Type B pancreatic cell (in vitro differentiated cells): ENCODE results near the gene NUMB. TPM values are rescaled to one million over a fixed set of nuclear protein-coding genes. Genes with fewer than 3 reads are reported as not detected.

Source experiments
- DNase-seq: peaks from one replicate; pipeline ENCODE4 v3.0.0; 2021; ENCODE audit warnings: mixed read lengths; ENCODE audit not compliant: unreplicated experiment; ENCODE audit errors: extremely low spot score
- H3K27ac Mint-ChIP-seq: 2 replicates; pipeline ENCODE4 v1.8.0; 2021; ENCODE audit warnings: mild to moderate bottlenecking, mixed read lengths
- H3K27me3 Mint-ChIP-seq: 2 replicates; pipeline ENCODE4 v1.8.0; 2021; ENCODE audit warnings: mixed read lengths
- H3K36me3 Mint-ChIP-seq: 2 replicates; pipeline ENCODE4 v1.8.0; 2021; ENCODE audit warnings: mixed read lengths
- H3K4me1 Mint-ChIP-seq: one replicate; pipeline ENCODE4 v1.8.0; 2021; ENCODE audit warnings: mixed read lengths; ENCODE audit not compliant: unreplicated experiment
- H3K4me3 Mint-ChIP-seq: 2 replicates; pipeline ENCODE4 v1.8.0; 2021; ENCODE audit warnings: mild to moderate bottlenecking, mixed read lengths
- H3K9me3 Mint-ChIP-seq: 2 replicates; pipeline ENCODE4 v1.8.0; 2021; ENCODE audit warnings: mixed read lengths
- CTCF ChIP-seq: fragments of 200-600 bp; sonication (generic); conservative IDR thresholded peaks from 2 replicates; pipeline ENCODE4 v1.5.0; 2021; ENCODE audit warnings: antibody characterized with exemption, mild to moderate bottlenecking
- total RNA-seq: library from RNA; stranded (reverse); gene quantifications from 2 replicates; pipeline ENCODE4 v1.2.1, GENCODE V29; 2021; ENCODE audit warnings: low replicate concordance

The NUMB gene
- total RNA-seq, 1 donor from 2014 or later, result 64.5 TPM

DNA sequence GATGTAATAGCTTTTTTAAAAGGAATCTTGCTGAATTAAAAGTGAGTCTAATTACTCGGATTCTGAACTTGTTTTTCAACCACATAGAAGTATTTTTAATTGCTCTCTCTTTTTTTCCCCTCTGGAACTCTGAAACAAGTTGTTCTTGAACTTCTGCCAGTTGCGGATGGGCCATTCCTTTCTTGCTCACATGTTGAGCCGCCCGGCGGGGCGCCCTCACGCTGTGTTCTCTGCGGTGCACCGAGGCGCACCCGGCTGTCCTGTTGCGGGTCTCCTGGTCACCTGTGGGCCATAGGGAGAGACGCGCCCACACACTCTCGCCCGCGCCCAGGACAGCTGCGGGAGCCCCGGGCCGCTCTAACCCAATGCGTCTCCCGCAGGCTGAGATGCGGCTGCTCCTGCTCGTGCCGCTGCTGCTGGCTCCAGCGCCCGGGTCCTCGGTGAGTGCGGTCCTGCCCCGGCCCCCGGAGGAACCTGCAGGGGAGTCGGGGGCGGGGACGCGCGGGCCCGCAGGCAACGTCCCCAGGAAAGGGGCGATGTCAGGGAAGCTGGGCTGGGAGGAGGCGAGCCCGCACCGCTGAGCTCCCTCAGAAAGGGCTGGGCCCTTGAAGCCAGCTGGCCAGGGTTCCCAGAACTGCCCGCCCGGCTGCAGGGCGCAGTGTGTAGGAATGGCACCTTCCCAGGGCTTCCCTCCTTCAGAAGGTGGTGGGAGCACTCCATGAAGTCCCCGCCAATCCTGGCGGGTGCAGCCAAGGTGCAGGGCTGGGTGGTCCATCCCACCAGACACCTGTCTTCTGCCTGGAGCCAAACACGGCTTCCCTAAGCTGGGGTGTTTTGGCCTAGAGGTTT lies 218.7 kb downstream of the NUMB start:
- H3K4me1 Mint-ChIP-seq, result peaks cover 29% of the 10 kb centered on the region
- no peak overlapping the region for H3K27ac Mint-ChIP-seq
- DNase-seq, result no peak
- TF ChIP-seq CTCF, result no peak
- no peaks in the 10 kb centered on the region for H3K36me3 Mint-ChIP-seq
- H3K4me3 Mint-ChIP-seq, result peak overlapping the region; percentile 76
- H3K27me3 Mint-ChIP-seq, result peaks cover 79% of the 10 kb centered on the region
- no peaks in the 10 kb centered on the region for H3K9me3 Mint-ChIP-seq

DNA sequence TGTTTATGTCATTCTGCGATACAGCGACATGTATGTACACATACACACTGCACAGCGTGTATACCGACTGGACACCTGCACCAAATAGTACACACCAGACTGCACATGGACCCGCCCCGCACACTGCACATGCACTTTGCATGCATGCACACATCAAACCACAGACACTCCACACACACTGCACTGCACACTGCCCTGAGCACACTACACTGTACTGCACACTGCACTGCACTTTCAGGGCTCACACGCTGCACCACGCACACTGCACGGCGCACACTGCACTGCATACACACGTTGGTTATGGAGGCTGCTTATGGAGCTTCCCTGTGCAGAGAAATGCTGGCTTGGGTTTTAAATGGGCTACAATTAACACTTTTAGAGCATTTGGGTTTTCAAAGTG lies 219.4 kb downstream of the NUMB start:
- TF ChIP-seq CTCF, result no peak
- no peak for DNase-seq
- no peaks in the 10 kb centered on the region for H3K36me3 Mint-ChIP-seq
- no peaks in the 10 kb centered on the region for H3K9me3 Mint-ChIP-seq
- peak overlapping the region; percentile 74 for H3K4me3 Mint-ChIP-seq
- peaks cover 29% of the 10 kb centered on the region for H3K4me1 Mint-ChIP-seq
- peaks cover 85% of the 10 kb centered on the region for H3K27me3 Mint-ChIP-seq
- no peak overlapping the region for H3K27ac Mint-ChIP-seq

DNA sequence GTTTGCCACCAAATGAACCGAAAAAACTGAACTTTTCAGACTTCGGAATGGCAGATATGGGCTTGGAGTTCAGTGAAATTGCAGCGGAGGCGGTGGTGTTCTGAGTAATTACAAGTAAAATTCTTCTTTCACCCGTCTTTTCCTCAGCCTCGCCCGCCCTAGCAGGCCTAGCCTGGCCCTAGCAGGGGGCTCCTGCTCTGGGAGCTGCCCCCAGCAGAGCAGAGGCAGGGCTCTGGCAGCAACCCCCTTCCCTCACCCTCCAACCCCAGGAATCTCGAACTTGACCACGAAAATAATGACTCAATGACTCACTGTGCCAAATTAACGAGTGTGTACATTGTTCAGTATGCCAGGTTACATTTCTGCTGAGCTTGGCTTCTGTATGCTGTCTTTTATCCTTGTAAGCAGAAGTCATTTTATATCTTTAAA lies 219.9 kb downstream of the NUMB start:
- Mint-ChIP-seq H3K27me3 (peaks cover 85% of the 10 kb centered on the region), H3K4me1 (peaks cover 29% of the 10 kb centered on the region)

DNA sequence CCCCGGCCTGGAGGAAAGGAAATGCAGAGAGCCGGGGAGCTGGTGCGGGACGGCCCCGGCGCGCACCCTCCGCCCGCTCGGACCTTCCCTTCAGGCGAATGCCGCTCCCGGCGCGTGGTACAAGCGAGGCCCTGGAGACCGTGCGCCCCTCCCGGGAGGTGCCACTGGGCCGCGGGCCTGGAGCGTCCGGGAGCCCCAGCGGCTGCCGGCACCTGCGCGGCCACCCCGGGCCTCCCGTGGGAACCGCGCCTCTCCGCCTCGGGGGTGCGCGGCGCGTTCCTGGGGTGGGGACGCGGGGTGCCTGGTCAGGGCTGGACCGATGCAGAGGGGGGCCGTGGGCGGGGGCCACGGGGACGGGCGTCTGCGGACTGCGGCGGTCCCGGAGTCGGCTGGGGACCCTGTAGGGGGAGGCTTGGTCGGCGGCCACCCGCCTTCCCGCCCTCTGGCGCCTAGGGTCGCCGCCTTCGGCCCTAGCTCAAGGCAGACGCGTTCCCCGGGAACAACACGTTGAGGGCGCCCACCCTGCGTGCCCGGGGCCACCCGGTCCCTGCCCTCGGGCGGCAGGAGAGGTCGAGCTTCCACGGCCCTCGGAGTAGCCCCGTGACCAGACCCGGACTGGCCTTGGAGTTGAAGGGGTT lies 220.4 kb downstream of the NUMB start:
- no peak for TF ChIP-seq CTCF
- Mint-ChIP-seq H3K36me3 (no peaks in the 10 kb centered on the region), H3K9me3 (no peaks in the 10 kb centered on the region), H3K27me3 (peaks cover 87% of the 10 kb centered on the region), H3K4me1 (peaks cover 29% of the 10 kb centered on the region), H3K27ac (no peak overlapping the region), H3K4me3 (peak overlapping the region; percentile 74)
- DNase-seq, result no peak

More for the DNA sequence above, 219.9 kb downstream of the NUMB start:
- no peak for TF ChIP-seq CTCF
- Mint-ChIP-seq H3K27ac (no peak overlapping the region), H3K9me3 (no peaks in the 10 kb centered on the region), H3K4me3 (peak overlapping the region; percentile 74), H3K36me3 (no peaks in the 10 kb centered on the region)
- DNase-seq, result no peak

- DNase-seq, result no peak
- H3K4me1 Mint-ChIP-seq, result peaks cover 29% of the 10 kb centered on the region
- H3K27me3 Mint-ChIP-seq, result peaks cover 88% of the 10 kb centered on the region
- peak within 1 kb of the TSS; percentile 54 for H3K27ac Mint-ChIP-seq
- peak within 1 kb of the TSS; percentile 87 for H3K4me3 Mint-ChIP-seq
- no peaks in the 10 kb centered on the region for H3K36me3 Mint-ChIP-seq
- no peak for TF ChIP-seq CTCF
- no peaks in the 10 kb centered on the region for H3K9me3 Mint-ChIP-seq
These were observed 221.0 kb downstream of the NUMB start, which contains the start of gene PAPLN for GRCh38 chr14:73237219-73237785. Gene PAPLN (plus strand): TSS chr14:73237506. CDS start chr14:73239779, 2,273 bp downstream.
